NCI-H345 treated with DMSO at 0.1 percent for 48 hours (cell line): ENCODE results near the gene KIF5C.

Source experiments
- DNase-seq: peaks from one replicate; lab custom pipeline; 2025; ENCODE audit not compliant: unreplicated experiment; lab: John Stamatoyannopoulos, UW

KIF5C gene

GRCh38 chr2:148922776-148923475 lies 47.9 kb downstream of the KIF5C start:
- no peak for DNase-seq

GRCh38 chr2:148924514-148925178 lies 49.6 kb downstream of the KIF5C start:
- DNase-seq: no peak

DNA sequence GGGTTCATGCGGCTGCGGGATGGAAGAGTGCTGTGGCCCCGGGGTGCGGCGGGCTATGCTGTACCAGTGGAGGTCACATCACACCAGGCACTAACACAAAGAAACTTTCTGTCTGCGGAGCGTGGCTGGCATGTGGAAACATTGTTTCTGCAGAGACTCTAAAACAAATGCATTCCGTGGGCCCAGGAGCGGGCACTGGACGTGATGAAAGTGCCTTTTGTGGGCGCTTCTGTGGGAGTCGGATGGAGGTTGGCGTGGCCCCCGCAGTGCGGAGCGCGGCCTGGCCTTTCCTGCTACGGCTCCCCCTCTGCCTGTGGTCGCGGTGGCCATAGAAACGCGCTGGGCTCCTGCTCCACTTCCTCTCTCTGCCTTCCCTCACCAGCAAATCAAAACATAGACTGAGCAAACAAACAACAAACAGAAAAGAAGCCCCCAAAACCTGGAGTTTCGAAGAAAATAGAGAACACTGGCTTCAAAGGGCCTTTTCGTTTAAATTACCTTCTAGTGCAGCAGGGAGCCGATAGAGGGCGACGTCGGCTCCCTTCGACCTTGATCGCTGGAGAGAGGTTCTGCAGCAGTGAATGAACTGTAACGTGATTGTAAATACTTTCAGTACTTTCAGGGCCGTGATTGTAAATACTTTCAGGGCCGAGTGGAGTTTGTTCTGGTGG lies 51.4 kb downstream of the KIF5C start:
- no peak for DNase-seq

DNA sequence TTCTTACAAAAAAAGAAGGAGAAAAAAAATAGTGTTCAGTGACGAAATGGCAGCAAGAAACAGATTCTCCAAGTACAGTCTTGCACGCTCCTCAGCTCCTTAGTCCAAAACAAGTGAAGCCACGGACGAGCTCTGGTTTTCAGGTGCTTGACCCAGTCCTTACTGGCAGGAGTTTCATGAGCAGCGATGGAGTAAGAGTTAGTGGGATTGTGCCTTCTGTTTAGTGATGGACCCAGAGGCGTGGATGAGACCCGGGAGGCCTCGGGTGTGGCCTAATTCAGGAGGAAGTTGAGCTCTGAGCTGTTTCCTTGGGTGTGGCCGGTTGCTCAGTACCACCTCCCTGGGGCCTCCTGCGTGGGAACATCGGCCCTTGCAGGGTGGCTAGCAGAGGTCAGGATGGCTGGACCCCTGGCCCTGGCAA lies 52.0 kb downstream of the KIF5C start:
- no peak for DNase-seq

GRCh38 chr2:148928395-148928794 lies 53.4 kb downstream of the KIF5C start:
- DNase-seq: no peak

- no peak for DNase-seq
Observed at GRCh38 chr2:148930046-148930775, 55.2 kb downstream of the KIF5C start.

GRCh38 chr2:148932536-148932935 lies 57.5 kb downstream of the KIF5C start:
- DNase-seq: no peak

- no peak for DNase-seq
Observed at GRCh38 chr2:148933456-148933855, 58.4 kb downstream of the KIF5C start.

DNA sequence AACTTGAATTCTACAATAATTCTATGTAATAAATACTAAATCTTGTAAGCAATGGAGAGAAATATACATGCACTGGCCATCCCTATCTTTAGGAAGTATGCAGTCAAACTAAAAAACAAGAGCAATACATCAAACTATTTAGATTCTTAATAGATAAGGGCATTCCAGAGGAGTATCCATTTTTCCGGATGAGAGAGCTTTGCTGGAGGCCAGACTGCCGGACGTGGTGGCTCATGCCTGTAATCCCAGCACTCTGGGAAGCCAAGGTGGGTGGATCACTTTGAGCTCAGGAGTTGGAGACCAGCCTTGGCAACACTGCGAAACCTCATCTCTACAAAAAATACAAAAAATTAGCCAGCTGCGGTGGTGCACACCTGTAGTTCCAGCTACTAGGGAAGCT lies 60.8 kb downstream of the KIF5C start:
- DNase-seq: no peak

DNA sequence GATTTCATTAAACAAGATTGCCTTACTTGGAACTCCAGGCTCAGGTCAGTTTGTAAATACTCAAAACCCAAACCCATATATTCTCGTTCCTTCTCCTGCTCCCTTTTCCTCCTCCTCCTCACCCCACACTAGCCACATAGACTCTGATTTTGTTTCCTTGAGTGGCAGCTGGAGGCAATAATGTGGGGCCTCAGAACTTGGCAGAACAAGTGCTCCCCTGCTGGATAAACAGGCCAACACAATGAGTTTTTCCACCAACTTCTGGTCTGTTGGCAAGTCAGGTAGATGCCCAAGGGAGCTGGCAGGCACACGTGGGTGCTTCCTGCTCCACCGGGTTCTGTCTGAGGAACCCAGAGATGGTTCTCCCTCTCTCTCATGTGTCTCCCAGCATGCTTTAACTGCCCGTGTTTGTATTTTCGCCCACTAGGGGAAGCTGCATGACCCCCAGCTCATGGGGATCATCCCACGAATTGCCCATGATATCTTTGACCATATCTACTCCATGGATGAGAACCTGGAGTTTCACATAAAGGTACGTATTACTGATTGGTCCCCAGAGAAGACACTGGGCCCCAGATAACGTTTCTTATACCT lies 61.9 kb downstream of the KIF5C start:
- peak; percentile 14 for DNase-seq

- DNase-seq: no peak
Observed at GRCh38 chr2:148939271-148939670, 64.2 kb downstream of the KIF5C start.

DNA sequence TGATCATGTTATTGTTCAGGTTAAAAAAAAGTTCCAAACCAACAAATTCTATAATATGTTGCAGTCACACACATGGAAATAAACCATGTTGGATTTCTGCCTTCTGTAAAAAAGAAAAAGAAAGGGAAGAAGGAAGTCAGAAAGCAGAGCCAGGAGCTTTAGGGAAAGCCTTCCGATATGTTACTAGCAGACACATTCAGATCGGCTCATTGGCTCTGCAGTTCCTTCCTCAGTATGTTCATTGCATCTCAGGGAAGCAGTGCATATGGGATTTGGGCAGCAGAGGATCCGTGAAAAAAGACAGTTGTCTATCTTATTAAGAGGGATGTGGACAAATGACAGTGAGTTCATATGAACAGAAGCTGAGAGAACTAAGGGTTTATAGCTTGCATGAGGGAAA lies 68.1 kb downstream of the KIF5C start:
- DNase-seq: no peak

GRCh38 chr2:148944536-148944935 lies 69.5 kb downstream of the KIF5C start:
- no peak for DNase-seq

DNA sequence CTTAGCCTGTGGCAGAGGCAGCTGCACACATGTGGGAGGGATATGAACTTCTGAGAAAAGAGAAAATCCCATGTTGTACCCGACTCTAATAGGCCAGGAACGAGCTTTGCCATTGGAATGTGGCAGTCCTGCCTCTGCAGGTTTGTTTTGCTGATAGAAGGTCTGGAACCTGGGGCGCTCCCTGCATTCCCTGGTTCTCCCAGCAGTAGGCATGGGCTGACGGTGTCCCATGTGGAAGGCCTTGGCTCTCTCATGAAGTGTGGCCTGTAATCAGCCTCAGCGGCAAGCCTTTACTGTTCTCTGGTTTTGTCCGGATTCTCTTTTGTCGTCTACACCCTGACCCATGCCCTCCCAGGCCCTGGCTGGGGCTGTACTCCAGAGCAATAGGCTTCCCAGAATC lies 72.3 kb downstream of the KIF5C start:
- DNase-seq: no peak

- no peak for DNase-seq
Observed at GRCh38 chr2:148948868-148949267, 73.8 kb downstream of the KIF5C start.

DNA sequence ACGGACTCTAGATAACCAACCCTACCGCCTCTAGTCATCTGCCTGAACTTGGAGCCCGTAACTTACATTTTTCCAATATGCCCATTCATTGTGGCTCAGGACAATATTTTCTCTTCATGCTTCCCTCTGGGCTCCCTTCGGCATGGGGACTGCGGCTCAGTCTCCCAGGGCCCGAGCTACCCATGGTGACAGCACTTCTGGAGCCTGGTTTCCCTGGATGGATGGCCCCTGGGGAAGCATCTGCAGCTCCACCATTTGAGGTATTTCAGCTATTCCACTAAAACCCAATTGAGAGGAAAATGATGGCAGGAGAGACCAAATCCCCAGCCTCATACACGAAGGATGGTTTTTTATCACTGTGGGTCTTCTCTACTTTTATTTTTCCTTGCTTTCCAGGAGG lies 74.3 kb downstream of the KIF5C start:
- DNase-seq: no peak

DNA sequence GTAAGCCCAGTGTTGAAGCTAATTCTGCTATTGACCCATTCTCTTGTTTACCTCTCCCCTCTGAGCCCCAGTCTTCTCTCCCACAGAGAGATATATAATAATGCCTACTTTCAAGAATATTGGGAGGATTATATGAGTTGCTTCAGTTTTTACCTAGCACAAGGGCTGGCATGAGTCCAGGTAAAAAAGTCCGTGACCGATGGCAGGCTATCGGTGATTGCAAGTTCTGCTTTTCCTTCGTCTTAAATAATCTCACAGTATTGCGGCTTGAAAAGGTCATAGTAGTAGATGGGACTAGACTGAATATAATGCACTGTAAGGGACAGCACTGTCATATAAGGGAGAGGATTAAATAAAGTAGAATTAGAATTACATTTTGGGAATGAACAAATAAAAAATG lies 77.6 kb downstream of the KIF5C start:
- no peak for DNase-seq

GRCh38 chr2:148953426-148953825 lies 78.4 kb downstream of the KIF5C start:
- no peak for DNase-seq

DNA sequence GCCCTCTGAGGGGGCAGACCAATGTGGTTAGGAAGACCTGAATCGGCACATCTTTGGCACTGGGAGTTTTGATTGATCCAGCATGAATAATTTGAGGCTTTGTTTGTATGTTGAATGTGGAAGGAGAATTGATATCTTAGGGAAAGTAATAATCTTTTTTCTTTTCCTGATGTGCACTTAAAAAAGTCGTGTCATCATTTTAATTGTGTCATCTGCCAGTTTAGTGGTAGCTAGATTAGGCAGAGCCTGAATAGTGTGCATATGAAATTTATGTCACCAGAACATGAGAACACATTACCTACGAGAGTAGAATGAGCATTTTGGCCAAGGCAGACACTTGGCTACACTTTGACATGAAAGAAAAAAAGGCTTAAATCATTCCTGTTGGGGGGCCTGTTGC lies 79.5 kb downstream of the KIF5C start:
- DNase-seq: no peak

DNA sequence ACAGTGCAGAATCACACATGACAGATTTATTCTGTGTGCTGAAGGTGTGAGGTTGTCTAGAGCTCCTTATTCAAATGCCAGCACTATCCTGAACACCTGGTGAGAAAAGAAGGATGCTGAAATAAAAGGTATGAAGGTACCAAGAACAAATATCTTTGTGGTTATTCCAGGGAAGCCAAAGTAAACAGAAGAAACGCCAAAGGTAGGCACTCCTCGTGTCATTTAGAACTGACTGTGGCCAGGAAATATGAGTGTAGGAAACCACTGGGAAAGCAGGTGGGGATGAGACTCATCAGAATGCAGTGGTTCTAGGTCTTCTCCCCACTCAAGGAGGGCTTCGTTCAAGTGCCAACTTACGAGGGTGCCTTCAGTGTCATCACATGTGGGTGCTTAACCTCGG lies 80.8 kb downstream of the KIF5C start:
- DNase-seq: no peak

GRCh38 chr2:148957023-148957422 lies 82.0 kb downstream of the KIF5C start:
- DNase-seq: no peak
